Thymus (tissue), 11 donors: ENCODE results near the gene RESF1. TPM values are rescaled to one million over a fixed set of nuclear protein-coding genes. Genes with fewer than 3 reads are reported as not detected.

ENCODE experiments used
- DNase-seq, 9 donors: peaks; one replicate each; pipeline ENCODE4 v3.0.0-alpha.2; 2013; ENCODE audit warnings: low spot score in 9 of 9, low read depth in 6 of 9, missing footprints in 1 of 9
- H3K27ac ChIP-seq, 2 donors: one replicate each; pipeline ENCODE4 v1.5.1; 2013; ENCODE audit warnings: control low read depth in 1 of 2, low read depth in 1 of 2, low read length in 1 of 2, mild to moderate bottlenecking in 1 of 2, moderate library complexity in 1 of 2
- H3K27me3 ChIP-seq, 2 donors: one replicate each; pipeline ENCODE4 v1.5.1; 2013; ENCODE audit warnings: low read length in 1 of 2; ENCODE audit not compliant: control insufficient read depth in 2 of 2, insufficient read depth in 1 of 2
- H3K36me3 ChIP-seq, 2 donors: one replicate each; pipeline ENCODE4 v1.5.1; 2013; ENCODE audit warnings: low read length in 1 of 2, mild to moderate bottlenecking in 1 of 2, moderate library complexity in 1 of 2; ENCODE audit not compliant: control insufficient read depth in 2 of 2, insufficient read depth in 2 of 2
- H3K4me1 ChIP-seq, 2 donors: one replicate each; pipeline ENCODE4 v1.5.1; 2013; ENCODE audit warnings: low read length in 2 of 2; ENCODE audit not compliant: control insufficient read depth in 2 of 2, insufficient read depth in 2 of 2
- H3K4me3 ChIP-seq, 2 donors: one replicate each; pipeline ENCODE4 v1.5.1; 2013; ENCODE audit warnings: low read length in 2 of 2, control low read depth in 1 of 2, mild to moderate bottlenecking in 1 of 2
- H3K9me3 ChIP-seq, 2 donors: one replicate each; pipeline ENCODE4 v1.5.1; 2013; ENCODE audit warnings: low read length in 1 of 2, mild to moderate bottlenecking in 1 of 2; ENCODE audit not compliant: control insufficient read depth in 2 of 2, insufficient read depth in 1 of 2
- WGBS: extraction: QIAGEN DNeasy Blood & Tissue Kit; methylation state at CpG from one replicate; pipeline ENCODE4 v1.1.7; 2013; 5-methylcytosine and 5-hydroxymethylcytosine counted together
- polyA plus RNA-seq: library from polyadenylated mRNA; stranded (reverse); fragments of 200-250 nt; gene quantifications from one replicate; pipeline ENCODE4 v1.2.3, GENCODE V29; 2013
- total RNA-seq: library from RNA; stranded (reverse); fragments of 120-200 nt; gene quantifications from one replicate; pipeline ENCODE4 v1.2.4, GENCODE V29; 2013
- donor health status: healthy.

The RESF1 gene
- total and polyA plus RNA-seq, 2 donors: 75.2 to 323 TPM

- no peak for DNase-seq
- H3K27ac ChIP-seq: no peak overlapping the region
- peaks cover 0 to 13% of the 10 kb centered on the region in 2 donors for H3K4me1 ChIP-seq
- no peaks in the 10 kb centered on the region for H3K36me3 ChIP-seq
- H3K9me3 ChIP-seq: peaks cover 0 to 10% of the 10 kb centered on the region in 2 donors
- no peak overlapping the region for H3K4me3 ChIP-seq
- H3K27me3 ChIP-seq: no peaks in the 10 kb centered on the region
- WGBS: 95% methylated on average over 7 of the region's 7 CpGs
These were observed 4.0 kb upstream of the RESF1 start for GRCh38 chr12:31954925-31955858.

GRCh38 chr12:31958569-31959160, 550 bp upstream of the RESF1 start:
- Histone ChIP-seq H3K27me3 (no peaks in the 10 kb centered on the region), H3K4me3 (peak overlapping the region; percentile 50 to 97), H3K4me1 (peaks cover 17 to 29% of the 10 kb centered on the region in 2 donors), H3K36me3 (peaks cover 9 to 22% of the 10 kb centered on the region in 2 donors), H3K9me3 (peaks cover 0 to 10% of the 10 kb centered on the region in 2 donors), H3K27ac (peak overlapping the region; percentile 93 to 99)
- 29% methylated on average over 10 of the region's 10 CpGs for WGBS
- no peak for DNase-seq

GRCh38 chr12:31959701-31960391, 631 bp downstream of the RESF1 start:
- Histone ChIP-seq H3K27ac (peak overlapping the region; percentile 93 to 99), H3K4me3 (peak overlapping the region; percentile 65 to 97), H3K27me3 (no peaks in the 10 kb centered on the region), H3K9me3 (peaks cover 0 to 11% of the 10 kb centered on the region in 2 donors), H3K4me1 (peaks cover 20 to 30% of the 10 kb centered on the region in 2 donors), H3K36me3 (peaks cover 10 to 34% of the 10 kb centered on the region in 2 donors)
- peak in 8 of 9 donors; percentile 42 to 86 (median 64) for DNase-seq
- under 1% methylated on average over 47 of the region's 47 CpGs for WGBS

- peak overlapping the region; percentile 93 to 99 for H3K27ac ChIP-seq
- peaks cover 0 to 14% of the 10 kb centered on the region in 2 donors for H3K9me3 ChIP-seq
- no peaks in the 10 kb centered on the region for H3K27me3 ChIP-seq
- peaks cover 13 to 41% of the 10 kb centered on the region in 2 donors for H3K36me3 ChIP-seq
- H3K4me1 ChIP-seq: peaks cover 23 to 42% of the 10 kb centered on the region in 2 donors
- DNase-seq: peak in 1 of 9 donors; percentile 28
- 40% methylated on average over 2 of the region's 2 CpGs for WGBS
- peak overlapping the region; percentile 65 to 97 for H3K4me3 ChIP-seq
These were observed 1.9 kb downstream of the RESF1 start for GRCh38 chr12:31961137-31961536.

GRCh38 chr12:31962076-31962475, 2.9 kb downstream of the RESF1 start:
- WGBS: 96% methylated on average over 4 of the region's 4 CpGs
- DNase-seq: no peak
- Histone ChIP-seq H3K27ac (peak overlapping the region in 1 of 2 donors; percentile 48), H3K4me1 (peaks cover 23 to 51% of the 10 kb centered on the region in 2 donors), H3K36me3 (peaks cover 13 to 51% of the 10 kb centered on the region in 2 donors), H3K27me3 (no peaks in the 10 kb centered on the region), H3K4me3 (peak overlapping the region; percentile 65 to 97), H3K9me3 (peaks cover 0 to 10% of the 10 kb centered on the region in 2 donors)

- Histone ChIP-seq H3K4me3 (peak overlapping the region in 1 of 2 donors; percentile 25), H3K36me3 (peaks cover 18 to 58% of the 10 kb centered on the region in 2 donors), H3K9me3 (peaks cover 0 to 10% of the 10 kb centered on the region in 2 donors), H3K27me3 (no peaks in the 10 kb centered on the region), H3K27ac (no peak overlapping the region), H3K4me1 (peaks cover 23 to 41% of the 10 kb centered on the region in 2 donors)
- 97% methylated on average over 3 of the region's 3 CpGs for WGBS
- no peak for DNase-seq
These were observed 5.1 kb downstream of the RESF1 start for GRCh38 chr12:31964280-31964679.

GRCh38 chr12:31965090-31965489, 5.9 kb downstream of the RESF1 start:
- Histone ChIP-seq H3K27me3 (no peaks in the 10 kb centered on the region), H3K4me1 (peaks cover 23 to 41% of the 10 kb centered on the region in 2 donors), H3K27ac (peak overlapping the region in 1 of 2 donors; percentile 20), H3K9me3 (peaks cover 0 to 10% of the 10 kb centered on the region in 2 donors), H3K4me3 (no peak overlapping the region), H3K36me3 (peaks cover 23 to 66% of the 10 kb centered on the region in 2 donors)
- DNase-seq: no peak
- WGBS: 98% methylated on average over 9 of the region's 9 CpGs

- no peaks in the 10 kb centered on the region for H3K27me3 ChIP-seq
- peak overlapping the region in 1 of 2 donors; percentile 21 for H3K4me3 ChIP-seq
- DNase-seq: no peak
- peaks cover 3 to 17% of the 10 kb centered on the region in 2 donors for H3K9me3 ChIP-seq
- 85% methylated on average over 5 of the region's 5 CpGs for WGBS
- H3K36me3 ChIP-seq: peaks cover 31 to 73% of the 10 kb centered on the region in 2 donors
- H3K27ac ChIP-seq: peak overlapping the region in 1 of 2 donors; percentile 33
- peaks cover 11 to 29% of the 10 kb centered on the region in 2 donors for H3K4me1 ChIP-seq
These were observed 7.5 kb downstream of the RESF1 start for GRCh38 chr12:31966558-31967205.
